GM23338 (cell line): ENCODE measurements around the gene SPOCK2.

Experiments used
- EZH2 ChIP-seq: fragments of 200-600 bp; sonication (generic); IDR thresholded peaks from one replicate; pipeline ENCODE4 v1.8.0; 2017; ENCODE audit warnings: antibody characterized with exemption, mild to moderate bottlenecking, low read depth; ENCODE audit not compliant: unreplicated experiment
- EZH2phosphoT487 ChIP-seq: fragments of 200-600 bp; sonication (generic); IDR thresholded peaks from one replicate; pipeline ENCODE4 v1.8.1; 2018; ENCODE audit warnings: antibody characterized with exemption; ENCODE audit not compliant: unreplicated experiment
- POLR2AphosphoS5 ChIP-seq: IDR thresholded peaks from 2 replicates; pipeline ENCODE4 v1.6.1; 2016; ENCODE audit warnings: antibody characterized with exemption, low read depth
- TF ChIP-seq, protein P1 (sequence below), 2 experiments: fragments of 200-600 bp in 1 of 2; sonication (generic) in 1 of 2; conservative IDR thresholded peaks; 2 replicates each; pipeline versions ENCODE4 v1.5.1 to v1.6.1; 2016 to 2017; ENCODE audit warnings: antibody characterized with exemption in 2 of 2, low read depth in 2 of 2, mild to moderate bottlenecking in 2 of 2, moderate library complexity in 1 of 2
- TF ChIP-seq, protein P2 (sequence below): IDR thresholded peaks from one replicate; pipeline ENCODE4 v1.6.1; 2018; ENCODE audit warnings: antibody characterized with exemption; ENCODE audit not compliant: unreplicated experiment

- TF ChIP-seq EZH2 (no peak), EZH2phosphoT487 (no peak), POLR2AphosphoS5 (no peak)
- TF ChIP-seq, protein P1, sequence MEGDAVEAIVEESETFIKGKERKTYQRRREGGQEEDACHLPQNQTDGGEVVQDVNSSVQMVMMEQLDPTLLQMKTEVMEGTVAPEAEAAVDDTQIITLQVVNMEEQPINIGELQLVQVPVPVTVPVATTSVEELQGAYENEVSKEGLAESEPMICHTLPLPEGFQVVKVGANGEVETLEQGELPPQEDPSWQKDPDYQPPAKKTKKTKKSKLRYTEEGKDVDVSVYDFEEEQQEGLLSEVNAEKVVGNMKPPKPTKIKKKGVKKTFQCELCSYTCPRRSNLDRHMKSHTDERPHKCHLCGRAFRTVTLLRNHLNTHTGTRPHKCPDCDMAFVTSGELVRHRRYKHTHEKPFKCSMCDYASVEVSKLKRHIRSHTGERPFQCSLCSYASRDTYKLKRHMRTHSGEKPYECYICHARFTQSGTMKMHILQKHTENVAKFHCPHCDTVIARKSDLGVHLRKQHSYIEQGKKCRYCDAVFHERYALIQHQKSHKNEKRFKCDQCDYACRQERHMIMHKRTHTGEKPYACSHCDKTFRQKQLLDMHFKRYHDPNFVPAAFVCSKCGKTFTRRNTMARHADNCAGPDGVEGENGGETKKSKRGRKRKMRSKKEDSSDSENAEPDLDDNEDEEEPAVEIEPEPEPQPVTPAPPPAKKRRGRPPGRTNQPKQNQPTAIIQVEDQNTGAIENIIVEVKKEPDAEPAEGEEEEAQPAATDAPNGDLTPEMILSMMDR (conservative IDR thresholded peaks at IDR 0.05; ENCODE audit: low read depth in 2 of 2) = no peak
- TF ChIP-seq, protein P2, sequence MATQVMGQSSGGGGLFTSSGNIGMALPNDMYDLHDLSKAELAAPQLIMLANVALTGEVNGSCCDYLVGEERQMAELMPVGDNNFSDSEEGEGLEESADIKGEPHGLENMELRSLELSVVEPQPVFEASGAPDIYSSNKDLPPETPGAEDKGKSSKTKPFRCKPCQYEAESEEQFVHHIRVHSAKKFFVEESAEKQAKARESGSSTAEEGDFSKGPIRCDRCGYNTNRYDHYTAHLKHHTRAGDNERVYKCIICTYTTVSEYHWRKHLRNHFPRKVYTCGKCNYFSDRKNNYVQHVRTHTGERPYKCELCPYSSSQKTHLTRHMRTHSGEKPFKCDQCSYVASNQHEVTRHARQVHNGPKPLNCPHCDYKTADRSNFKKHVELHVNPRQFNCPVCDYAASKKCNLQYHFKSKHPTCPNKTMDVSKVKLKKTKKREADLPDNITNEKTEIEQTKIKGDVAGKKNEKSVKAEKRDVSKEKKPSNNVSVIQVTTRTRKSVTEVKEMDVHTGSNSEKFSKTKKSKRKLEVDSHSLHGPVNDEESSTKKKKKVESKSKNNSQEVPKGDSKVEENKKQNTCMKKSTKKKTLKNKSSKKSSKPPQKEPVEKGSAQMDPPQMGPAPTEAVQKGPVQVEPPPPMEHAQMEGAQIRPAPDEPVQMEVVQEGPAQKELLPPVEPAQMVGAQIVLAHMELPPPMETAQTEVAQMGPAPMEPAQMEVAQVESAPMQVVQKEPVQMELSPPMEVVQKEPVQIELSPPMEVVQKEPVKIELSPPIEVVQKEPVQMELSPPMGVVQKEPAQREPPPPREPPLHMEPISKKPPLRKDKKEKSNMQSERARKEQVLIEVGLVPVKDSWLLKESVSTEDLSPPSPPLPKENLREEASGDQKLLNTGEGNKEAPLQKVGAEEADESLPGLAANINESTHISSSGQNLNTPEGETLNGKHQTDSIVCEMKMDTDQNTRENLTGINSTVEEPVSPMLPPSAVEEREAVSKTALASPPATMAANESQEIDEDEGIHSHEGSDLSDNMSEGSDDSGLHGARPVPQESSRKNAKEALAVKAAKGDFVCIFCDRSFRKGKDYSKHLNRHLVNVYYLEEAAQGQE = no peak
Observed at GRCh38 chr10:72049472-72049871, 38.9 kb downstream of the SPOCK2 start.
